ENCODE data around the gene DHRSX.

GRCh38 chrX:2351999-2352995 lies 148.5 kb downstream of the DHRSX start:
- TF ChIP-seq, protein P1, sequence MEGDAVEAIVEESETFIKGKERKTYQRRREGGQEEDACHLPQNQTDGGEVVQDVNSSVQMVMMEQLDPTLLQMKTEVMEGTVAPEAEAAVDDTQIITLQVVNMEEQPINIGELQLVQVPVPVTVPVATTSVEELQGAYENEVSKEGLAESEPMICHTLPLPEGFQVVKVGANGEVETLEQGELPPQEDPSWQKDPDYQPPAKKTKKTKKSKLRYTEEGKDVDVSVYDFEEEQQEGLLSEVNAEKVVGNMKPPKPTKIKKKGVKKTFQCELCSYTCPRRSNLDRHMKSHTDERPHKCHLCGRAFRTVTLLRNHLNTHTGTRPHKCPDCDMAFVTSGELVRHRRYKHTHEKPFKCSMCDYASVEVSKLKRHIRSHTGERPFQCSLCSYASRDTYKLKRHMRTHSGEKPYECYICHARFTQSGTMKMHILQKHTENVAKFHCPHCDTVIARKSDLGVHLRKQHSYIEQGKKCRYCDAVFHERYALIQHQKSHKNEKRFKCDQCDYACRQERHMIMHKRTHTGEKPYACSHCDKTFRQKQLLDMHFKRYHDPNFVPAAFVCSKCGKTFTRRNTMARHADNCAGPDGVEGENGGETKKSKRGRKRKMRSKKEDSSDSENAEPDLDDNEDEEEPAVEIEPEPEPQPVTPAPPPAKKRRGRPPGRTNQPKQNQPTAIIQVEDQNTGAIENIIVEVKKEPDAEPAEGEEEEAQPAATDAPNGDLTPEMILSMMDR (conservative IDR thresholded peaks at IDR 0.05 in 1 of 2, IDR thresholded peaks at IDR 0.05 in 1 of 2; ENCODE audit: extremely low read depth in 1 of 2, insufficient read depth in 1 of 2, low read depth in 1 of 2, low read length in 2 of 2): no peak
- no peak for TF ChIP-seq EZH2 (IDR thresholded peaks at IDR 0.05; ENCODE audit: borderline replicate concordance, low read length)
